ENCODE measurements around the gene CDK5. TPM values are rescaled to one million over a fixed set of nuclear protein-coding genes. Genes with fewer than 3 reads are reported as not detected.

The CDK5 gene
- total and polyA plus RNA-seq, 2 of the 13 experiments (the other 11 are each of a cell fraction or from before 2014, with no cell fraction given): 16.4 to 21.3 TPM

GRCh38 chr7:151068069-151068773 lies 10.5 kb upstream of the CDK5 start (continued):
- TF ChIP-seq THAP9 (CRISPR knock-in tag; IDR thresholded peaks at IDR 0.05; ENCODE audit: borderline replicate concordance): no peak
- TF ChIP-seq THAP7 (CRISPR knock-in tag; IDR thresholded peaks at IDR 0.05): no peak
- no peak for TF ChIP-seq KAT7 (CRISPR knock-in tag; IDR thresholded peaks at IDR 0.05; ENCODE audit: borderline replicate concordance)

- 95% methylated on average over 20 of the region's 39 CpGs for WGBS (ENCODE audit: low lambda C conversion rate)
- FAIRE-seq (no peak), DNase-seq (ENCODE audit: low spot score) (no peak), ATAC-seq (no peak)
- no peaks in the 10 kb centered on the region for H3K9me3 ChIP-seq (ENCODE audit: low read length)
- no peak overlapping the region for H3K27ac ChIP-seq (ENCODE audit: extremely low read length, insufficient read depth, low read length)
- peaks cover 3% of the 10 kb centered on the region for H3K79me2 ChIP-seq (ENCODE audit: insufficient read depth, low read length)
- peaks cover 28% of the 10 kb centered on the region for H3K4me1 ChIP-seq (ENCODE audit: insufficient read depth, low read length)
- no peak overlapping the region for H3K9ac ChIP-seq (ENCODE audit: insufficient read depth, low read depth, low read length)
- peaks cover 17 to 65% of the 10 kb centered on the region in 2 experiments; a peak in 4 of 5 replicates for H3K36me3 ChIP-seq (replicated peaks in 1 of 2; ENCODE audit: control insufficient read depth in 1 of 2, insufficient read depth in 2 of 2, low read length in 2 of 2)
- POLR2A ChIA-PET: interaction anchor here (1.8 kb wide), 1 partner anchor 15 kb away, joined by 6 read pairs; the partner anchor contains the start of gene FASTK
- no TSS peak for BruUV-seq (replicated peaks)
- intact Hi-C loops (cut with micrococcal nuclease; ENCODE audit: unreplicated experiment) (no loop called here), in situ Hi-C loops (cut with HindIII; ENCODE audit: extremely low pct_ligation_motif_present, low pct_unique_long_range_greater_than_20kb) (no loop called here)
- no peak for TF ChIP-seq ZBTB7A (CRISPR knock-in tag; IDR thresholded peaks at IDR 0.05)
- peak; percentile 66 for TF ChIP-seq RBFOX2 (IDR thresholded peaks at IDR 0.05; ENCODE audit: low read depth, low read length)
- TF ChIP-seq AGO2 (optimal IDR thresholded peaks at IDR 0.05; ENCODE audit: low read depth, low read length): peak; percentile 59
- H4K20me1 ChIP-seq (ENCODE audit: insufficient read depth, low read length): peaks cover 4% of the 10 kb centered on the region; the same call in 1 of the 2 replicates
- no peak overlapping the region for H3K4me2 ChIP-seq (ENCODE audit: low read depth, low read length)
- no peak overlapping the region for H2AFZ ChIP-seq (ENCODE audit: low read length)
- H3K4me3 ChIP-seq (replicated peaks in 1 of 3; ENCODE audit: insufficient read depth in 1 of 3, low read depth in 2 of 3, low read length in 3 of 3): no peak overlapping the region
- CTCF ChIA-PET (ENCODE audit: low intra/inter-chr PET ratio, low total read pairs): no interaction called here
- no peaks in the 10 kb centered on the region for H3K27me3 ChIP-seq (ENCODE audit: control insufficient read depth in 1 of 2, insufficient read depth in 2 of 2, low read length in 2 of 2)
Measured at GRCh38 chr7:151066273-151066974, 8.7 kb upstream of the CDK5 start.

Measured in HepG2 (cell line).